Activated CD8-positive, alpha-beta memory T cell treated with anti-CD3 and anti-CD28 coated beads for 4 hours (primary cell): ENCODE data around the gene NUDT4B.
"Not testable (repeated sequence)": the region's sequence is repeated elsewhere in the genome, so short reads cannot be mapped to it uniquely, and the experiment has no call there.

ENCODE experiments used
- DNase-seq, 2 donors: peaks; one replicate each; pipeline ENCODE4 v3.0.0-alpha.2; 2020; ENCODE audit warnings: low read depth in 2 of 2

The NUDT4B gene

DNA sequence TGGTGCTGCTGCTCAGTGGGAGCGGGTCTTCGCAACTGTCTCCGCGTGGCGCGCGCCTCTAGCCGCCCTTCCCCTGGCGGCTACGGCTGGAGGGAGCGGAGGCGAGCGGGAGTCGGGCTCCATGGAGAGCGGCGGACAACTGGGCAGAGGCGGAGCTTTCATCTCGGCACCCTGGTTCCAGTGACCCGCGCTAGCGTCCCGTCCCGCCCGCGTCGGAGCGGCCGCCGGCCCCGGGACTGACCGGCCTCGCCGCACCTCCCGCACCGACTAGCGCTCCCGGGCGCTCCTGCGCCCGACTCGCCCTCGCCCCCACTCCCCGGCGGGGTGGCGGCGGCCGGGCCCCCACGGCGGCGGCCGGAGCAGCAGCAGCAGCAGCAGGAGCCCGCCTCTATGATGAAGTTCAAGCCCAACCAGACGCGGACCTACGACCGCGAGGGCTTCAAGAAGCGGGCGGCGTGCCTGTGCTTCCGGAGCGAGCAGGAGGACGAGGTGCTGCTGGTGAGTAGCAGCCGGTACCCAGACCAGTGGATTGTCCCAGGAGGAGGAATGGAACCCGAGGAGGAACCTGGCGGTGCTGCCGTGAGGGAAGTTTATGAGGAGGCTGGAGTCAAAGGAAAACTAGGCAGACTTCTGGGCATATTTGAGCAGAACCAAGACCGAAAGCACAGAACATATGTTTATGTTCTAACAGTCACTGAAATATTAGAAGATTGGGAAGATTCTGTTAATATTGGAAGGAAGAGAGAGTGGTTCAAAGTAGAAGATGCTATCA is at the start of gene NUDT4B:
Gene NUDT4B, plus strand, starts transcription at position 212 of the 772 bp plus-strand sequence. Its CDS starts 179 bp downstream, at position 391.
- DNase-seq, result not testable (repeated sequence)

GRCh38 chr1:148699357-148699756 is 49.2 kb upstream of the NUDT4B start:
- not testable (repeated sequence) for DNase-seq

DNA sequence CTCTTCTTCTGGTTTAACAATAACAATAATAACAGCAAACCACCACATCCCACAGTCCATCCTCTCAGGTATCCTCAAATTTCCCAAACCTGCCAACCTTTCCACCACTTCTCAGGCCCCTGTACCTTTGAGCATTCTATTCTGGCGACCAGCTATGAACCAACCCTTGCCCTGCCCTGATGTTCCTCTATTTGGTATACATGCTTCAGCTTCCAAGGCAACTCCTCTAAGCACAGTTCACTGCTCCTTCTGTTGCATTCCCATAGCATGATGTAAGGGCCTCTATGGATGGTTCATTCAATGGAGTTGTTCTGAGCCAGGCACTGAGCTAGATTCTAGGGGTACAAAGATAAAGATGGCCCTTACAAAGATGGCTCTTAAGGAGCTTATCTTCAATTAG is 46.3 kb upstream of the NUDT4B start:
- not testable (repeated sequence) for DNase-seq

- not testable (repeated sequence) for DNase-seq
Observed at GRCh38 chr1:148703973-148704591, 44.5 kb upstream of the NUDT4B start.

- DNase-seq, result not testable (repeated sequence)
Observed at GRCh38 chr1:148705316-148705948, 43.1 kb upstream of the NUDT4B start.

DNA sequence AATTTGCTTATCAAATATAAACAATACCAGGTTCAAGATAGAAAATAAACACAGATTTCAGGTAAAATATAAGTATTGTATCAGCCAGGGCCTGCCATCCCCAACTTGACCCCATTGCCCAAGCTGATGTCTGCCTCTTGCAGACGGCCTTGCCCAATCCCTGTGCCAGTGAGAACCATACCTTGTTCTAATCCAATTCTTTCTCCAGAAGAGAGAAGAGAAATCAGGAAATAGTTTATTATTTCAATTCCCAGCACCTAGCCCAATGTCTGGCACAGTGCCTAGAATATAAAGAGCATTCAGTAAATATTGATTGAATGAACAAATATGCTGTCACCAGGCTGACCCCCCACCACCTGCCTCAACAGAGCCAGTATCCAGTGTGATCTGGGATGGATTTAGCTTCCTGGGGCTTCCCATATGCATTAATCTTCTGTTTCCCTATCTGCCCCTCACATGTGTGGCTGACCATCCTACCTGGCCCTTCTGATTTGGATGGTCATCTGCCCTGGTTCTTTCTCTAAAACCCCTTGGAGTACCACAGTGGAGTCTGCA is 39.7 kb upstream of the NUDT4B start:
- not testable (repeated sequence) for DNase-seq

- DNase-seq, result not testable (repeated sequence)
Observed at GRCh38 chr1:148710772-148711523, 37.6 kb upstream of the NUDT4B start.

DNA sequence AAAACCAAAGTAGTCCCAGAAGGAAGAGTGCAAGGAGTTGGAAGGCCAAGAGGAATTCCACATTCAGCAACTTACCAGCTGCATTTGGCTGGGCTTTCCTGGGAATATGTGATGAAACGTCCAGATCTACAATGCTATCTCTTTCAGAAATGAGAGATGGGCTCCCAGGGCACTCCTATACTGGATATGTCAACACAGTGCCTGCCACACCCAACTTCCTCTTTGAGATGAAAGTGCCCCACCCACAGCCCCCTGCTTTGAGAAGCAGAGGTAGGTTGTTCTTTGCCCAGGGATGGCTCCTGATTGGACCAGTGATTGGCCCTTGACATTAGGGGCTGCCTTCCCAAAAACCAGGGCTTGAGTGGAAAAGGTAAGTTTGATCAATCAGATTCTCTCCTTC is 36.2 kb upstream of the NUDT4B start:
- DNase-seq, result not testable (repeated sequence)

DNA sequence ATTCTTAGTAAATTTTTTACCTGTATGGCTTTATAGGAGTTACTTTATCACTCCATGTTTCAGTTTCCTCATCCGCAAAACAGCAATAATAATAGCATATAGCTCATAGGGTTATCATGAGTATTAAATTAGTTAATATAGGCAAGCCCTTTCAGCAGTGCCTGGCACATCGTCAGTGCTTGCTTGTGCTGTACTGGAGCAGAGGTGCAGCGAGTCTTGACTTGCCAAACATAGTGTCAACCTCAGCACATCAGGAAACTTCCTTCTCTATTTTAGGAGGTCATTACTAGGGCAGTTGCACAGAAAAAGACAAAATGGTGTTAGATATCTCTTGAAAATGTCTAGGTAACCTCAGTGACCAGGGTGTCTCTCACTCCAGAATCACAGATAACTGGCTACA is 33.1 kb upstream of the NUDT4B start:
- DNase-seq, result not testable (repeated sequence)

- not testable (repeated sequence) for DNase-seq
Observed at GRCh38 chr1:148716966-148717520, 31.5 kb upstream of the NUDT4B start.

DNA sequence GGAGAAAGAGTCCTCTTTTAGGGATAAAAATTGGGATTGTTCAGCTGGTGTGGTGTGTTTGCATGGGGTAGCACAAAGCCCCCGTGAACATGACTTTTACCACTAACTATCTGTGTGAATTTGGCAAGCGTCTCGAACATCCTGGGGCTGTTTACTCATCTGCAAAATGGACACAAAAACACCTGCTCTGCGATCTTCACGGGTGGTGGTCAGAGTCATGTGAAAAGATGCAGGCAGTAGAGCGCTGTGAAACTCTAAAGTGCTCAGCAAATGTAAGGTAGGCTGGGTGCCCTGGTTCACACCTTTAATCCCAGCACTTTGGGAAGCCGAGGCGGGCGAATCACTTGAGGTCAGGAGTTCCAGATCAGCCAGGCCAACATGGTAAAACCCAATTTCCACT is 27.7 kb upstream of the NUDT4B start:
- DNase-seq, result not testable (repeated sequence)

DNA sequence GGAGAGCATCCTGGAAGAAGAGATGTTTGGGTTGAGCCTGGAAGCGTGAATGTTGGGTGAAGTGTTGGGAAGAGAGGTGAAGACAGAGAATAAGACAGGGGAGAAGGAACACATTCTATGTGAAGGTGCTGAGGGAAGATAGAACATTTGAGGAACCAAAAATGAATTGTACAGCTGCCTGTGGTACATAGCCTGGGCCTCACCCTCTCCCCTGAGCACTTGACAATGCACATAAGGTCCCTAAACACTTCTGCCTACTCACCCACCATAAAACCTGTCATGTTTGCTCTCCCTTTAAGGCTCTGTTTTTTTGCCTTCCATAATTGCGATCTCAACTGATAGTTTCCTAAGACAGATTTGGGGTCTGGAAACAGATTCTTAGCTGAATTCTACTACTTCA is 25.8 kb upstream of the NUDT4B start:
- DNase-seq, result not testable (repeated sequence)

GRCh38 chr1:148723515-148723914 is 25.1 kb upstream of the NUDT4B start:
- DNase-seq, result not testable (repeated sequence)

GRCh38 chr1:148724872-148725271 is 23.7 kb upstream of the NUDT4B start:
- not testable (repeated sequence) for DNase-seq

DNA sequence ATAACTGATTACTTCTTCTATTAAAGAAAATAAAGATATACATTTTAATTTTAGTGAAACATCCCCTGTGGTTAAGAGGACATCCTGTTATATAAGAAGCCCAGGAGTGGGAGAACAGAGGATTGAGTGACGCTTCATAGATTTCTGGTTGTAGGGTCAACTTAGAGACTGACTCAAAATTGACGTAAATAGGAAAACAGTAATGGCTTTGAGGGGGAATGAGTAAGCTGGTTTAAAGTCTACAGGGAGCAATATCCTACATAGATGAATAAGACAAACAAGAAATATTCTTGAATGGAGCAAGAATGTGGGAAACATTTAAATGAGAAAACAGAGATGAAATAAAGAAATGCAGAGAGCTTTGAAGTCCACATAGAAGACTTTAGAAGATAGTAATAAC is 20.7 kb upstream of the NUDT4B start:
- not testable (repeated sequence) for DNase-seq

DNA sequence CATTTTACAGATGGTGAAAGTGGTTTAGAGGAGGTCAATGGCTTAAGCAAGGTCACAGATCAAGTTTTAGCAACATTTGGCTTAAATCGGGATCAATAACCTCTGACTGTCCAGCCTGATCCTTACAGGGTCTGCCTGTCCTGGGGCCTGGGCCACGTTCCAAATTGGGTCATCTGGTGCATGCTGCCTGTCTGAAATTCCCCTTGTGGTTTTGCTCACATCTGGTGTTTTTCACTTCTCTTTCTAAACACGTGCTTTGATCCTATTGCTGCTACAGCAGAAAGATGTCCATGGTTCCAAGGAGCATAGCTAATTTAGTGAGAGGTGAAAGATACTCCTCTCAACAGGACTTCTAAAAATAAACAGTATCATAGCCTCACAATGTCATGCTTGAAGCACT is 19.4 kb upstream of the NUDT4B start:
- not testable (repeated sequence) for DNase-seq

GRCh38 chr1:148729541-148729940 is 19.0 kb upstream of the NUDT4B start:
- not testable (repeated sequence) for DNase-seq

DNA sequence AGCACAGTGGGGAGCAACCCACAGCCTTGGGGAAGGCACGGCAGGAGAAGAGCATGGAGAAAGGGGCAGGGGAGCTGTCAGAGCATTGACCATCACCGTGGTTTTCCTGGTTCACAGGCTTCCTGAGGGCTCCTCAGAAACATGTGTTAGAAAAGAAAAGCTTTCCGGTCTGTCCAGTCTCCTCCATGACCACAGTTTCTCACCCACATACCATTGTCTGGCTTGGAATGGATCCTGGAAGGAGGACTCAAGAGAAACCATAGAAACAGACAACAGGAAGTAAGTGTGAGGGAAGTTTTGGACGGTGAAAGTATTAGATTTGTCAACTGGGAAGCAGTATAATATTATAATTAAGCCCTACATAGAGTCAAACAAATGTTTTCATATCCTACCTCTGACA is 16.3 kb upstream of the NUDT4B start:
- DNase-seq, result not testable (repeated sequence)

GRCh38 chr1:148733585-148734310 is 14.8 kb upstream of the NUDT4B start:
- not testable (repeated sequence) for DNase-seq

- not testable (repeated sequence) for DNase-seq
Observed at GRCh38 chr1:148734311-148734662, 14.3 kb upstream of the NUDT4B start.

- not testable (repeated sequence) for DNase-seq
Observed at GRCh38 chr1:148735538-148735937, 13.0 kb upstream of the NUDT4B start.
